Dermis blood vessel endothelial cell (primary cell): ENCODE data around the gene SPACA6. TPM values are rescaled to one million over a fixed set of nuclear protein-coding genes. Genes with fewer than 3 reads are reported as not detected.
"Not testable (repeated sequence)": the region's sequence is repeated elsewhere in the genome, so short reads cannot be mapped to it uniquely, and the experiment has no call there.

ENCODE experiments used
- DNase-seq: peaks from one replicate; pipeline ENCODE4 v3.0.0; 2010
- total RNA-seq: library from RNA; depleted of rRNA; stranded (reverse); fragments of >200 nt; gene quantifications from 2 replicates; pipeline ENCODE4 v1.2.3, GENCODE V29; 2014

Gene SPACA6
- total RNA-seq, 1 donor from 2014 or later = 12.9 TPM

DNA sequence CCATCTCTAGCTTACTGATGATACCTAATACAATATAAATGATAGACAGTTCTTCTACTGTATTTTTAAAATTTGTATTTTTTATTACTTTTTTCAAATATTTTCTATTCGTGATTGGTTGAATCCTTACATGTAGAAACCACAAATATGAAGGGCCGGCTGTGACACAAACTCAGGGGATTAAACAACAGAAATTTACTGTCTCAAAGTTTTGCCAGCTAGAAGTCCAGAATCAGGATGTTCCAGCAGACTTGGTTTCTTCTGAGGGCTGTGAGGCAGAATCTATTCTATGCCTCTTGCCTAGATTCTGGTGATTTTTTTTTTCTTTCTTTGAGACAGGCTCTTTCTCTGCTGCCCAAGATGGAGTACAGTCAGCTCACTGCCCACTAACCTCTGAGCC is 44.8 kb downstream of the SPACA6 start:
- DNase-seq = no peak

- not testable (repeated sequence) for DNase-seq
These were observed 45.4 kb downstream of the SPACA6 start for GRCh38 chr19:51738523-51738922.

GRCh38 chr19:51739466-51740213 is 46.5 kb downstream of the SPACA6 start:
- no peak for DNase-seq

- no peak for DNase-seq
These were observed 47.2 kb downstream of the SPACA6 start for GRCh38 chr19:51740356-51740755.

DNA sequence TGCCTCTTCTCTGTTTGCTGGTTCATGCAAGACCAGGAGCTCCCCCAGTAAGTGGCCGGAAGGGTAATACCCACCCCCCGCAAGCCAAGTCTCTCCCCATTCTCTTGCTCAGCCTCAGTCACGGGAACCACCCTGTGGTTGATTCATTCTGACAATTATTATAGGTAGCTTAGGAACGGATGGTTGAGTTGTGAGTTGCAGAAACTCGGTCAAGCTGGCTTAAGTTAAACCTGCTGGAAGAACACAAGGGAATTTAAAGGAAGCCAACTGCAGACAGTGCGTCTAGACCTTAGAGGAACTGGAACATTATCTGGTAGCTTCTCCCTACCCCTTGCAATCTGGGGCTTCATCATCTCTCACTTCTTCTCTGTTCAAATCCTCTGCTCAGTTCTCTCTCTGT is 49.7 kb downstream of the SPACA6 start:
- no peak for DNase-seq

- no peak for DNase-seq
These were observed 50.3 kb downstream of the SPACA6 start for GRCh38 chr19:51743405-51743804.

DNA sequence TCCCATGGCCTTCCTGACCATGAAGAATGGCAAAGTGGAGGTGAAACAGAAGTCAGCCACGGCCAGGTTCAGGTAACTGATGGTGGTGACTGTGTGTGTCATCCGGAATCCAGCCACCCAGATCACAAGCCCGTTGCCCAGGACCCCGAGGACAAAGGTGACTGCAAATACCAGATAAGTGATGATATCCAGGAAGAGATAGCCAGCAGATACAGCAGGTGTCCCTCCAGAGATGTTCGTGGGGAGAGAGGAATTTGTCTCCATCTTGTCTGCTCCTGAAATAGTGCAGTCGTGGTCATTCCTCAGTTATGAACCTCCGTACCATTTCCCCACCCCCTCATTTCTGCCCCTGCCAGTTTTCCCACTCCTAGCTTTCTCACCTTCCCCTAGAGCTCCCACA is 53.6 kb downstream of the SPACA6 start:
- DNase-seq = no peak

GRCh38 chr19:51749979-51750378 is 56.8 kb downstream of the SPACA6 start:
- DNase-seq = no peak

DNA sequence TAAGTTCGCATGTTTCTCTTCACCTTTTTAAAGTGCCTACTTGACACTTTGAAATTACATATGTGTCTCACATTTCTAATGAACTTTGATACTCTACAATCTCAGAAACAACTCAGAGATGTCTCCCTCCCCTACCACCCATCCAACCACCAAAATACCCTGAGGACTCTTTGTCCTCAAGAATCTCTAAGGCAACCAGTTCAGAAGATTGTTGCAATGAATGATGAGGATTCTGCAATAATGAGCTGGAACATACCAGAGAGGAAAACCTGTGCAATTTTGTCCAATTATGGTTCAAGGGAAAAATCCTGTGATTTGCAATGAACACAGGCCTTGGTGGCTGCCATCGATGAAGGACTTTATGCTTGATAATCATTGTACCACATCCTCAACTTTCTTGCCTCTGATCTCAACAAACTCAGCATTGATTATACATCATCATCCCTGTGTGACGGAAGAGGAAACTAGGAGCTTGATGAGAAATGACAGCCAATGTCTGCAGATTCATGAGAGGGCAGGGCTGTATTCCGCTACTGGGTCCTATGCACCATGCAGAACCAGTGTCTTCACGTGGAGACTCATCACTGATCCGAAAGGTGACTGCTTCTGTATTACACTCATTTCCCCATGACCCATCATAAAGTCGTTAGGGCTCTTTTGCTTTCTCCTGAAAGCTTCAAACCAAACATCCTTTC is 57.4 kb downstream of the SPACA6 start:
- no peak for DNase-seq

DNA sequence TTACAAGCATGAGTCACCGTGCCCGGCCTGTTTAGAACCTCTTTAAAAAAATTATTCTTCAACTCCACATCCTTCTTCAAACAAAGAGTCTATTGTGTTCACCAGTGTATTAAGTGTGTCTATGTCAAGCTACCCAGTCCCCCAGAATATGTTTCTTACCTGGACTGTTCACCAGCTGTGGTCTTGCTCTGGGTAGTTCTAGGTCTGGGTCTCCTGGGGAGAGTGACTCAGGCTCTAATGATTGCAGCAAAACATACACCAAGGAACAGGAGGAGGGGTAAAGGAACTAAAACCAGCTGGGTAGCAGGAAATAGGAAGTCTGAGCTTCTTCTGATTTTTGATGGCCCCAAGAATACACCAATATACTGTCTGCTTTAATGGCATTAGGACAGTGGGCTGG is 58.5 kb downstream of the SPACA6 start, which contains the start of gene FPR1:
Gene FPR1 (minus strand): TSS at position 224 of the 400 bp plus-strand sequence. CDS start 4,884 bp downstream, outside the sequence.
- DNase-seq = no peak

DNA sequence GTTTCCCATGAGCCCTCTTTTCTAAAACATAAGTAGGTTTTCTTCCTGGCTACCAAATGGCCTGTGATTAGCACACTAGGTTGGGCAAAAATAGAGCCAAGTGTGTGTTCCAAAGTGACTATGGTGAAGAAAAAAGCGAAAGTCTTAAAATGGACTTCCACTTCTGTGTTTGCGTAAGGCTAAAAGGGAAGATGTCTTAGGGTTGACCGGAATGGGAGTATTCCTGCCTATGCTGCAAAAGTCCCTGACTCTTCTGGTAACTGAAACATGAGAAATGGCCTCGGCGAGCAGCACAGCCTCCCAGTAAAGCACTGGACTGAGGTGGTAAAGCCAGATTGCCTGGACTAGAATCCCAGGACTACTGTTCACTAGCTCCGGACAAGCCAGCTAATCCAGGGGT is 61.0 kb downstream of the SPACA6 start:
- no peak for DNase-seq

DNA sequence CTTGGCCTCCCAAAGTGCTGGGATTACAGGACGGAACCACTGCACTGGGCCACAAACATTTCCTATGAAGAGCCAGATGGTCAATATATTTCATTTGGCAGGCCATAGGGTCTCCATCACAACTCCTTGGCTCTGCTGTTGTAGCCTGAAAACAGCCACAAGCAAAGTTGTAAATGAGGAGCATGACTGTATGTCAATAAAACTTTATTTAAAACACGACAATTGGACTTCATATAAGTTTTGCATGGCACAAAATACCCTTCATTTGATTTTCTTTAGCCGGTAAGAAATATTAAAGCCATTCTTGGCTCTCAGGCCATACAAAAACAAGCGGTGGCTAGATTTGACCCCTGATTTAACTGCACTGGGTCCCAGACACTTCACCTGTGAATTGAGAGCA is 61.6 kb downstream of the SPACA6 start:
- no peak for DNase-seq

Other genes with a start within 250 kb of the SPACA6 start
- gene SIGLEC8, start 234.9 kb upstream of the SPACA6 start, total RNA-seq = not detected in 2 replicates
- gene CEACAM18, start 214.8 kb upstream of the SPACA6 start, total RNA-seq = not detected in 2 replicates
- not detected in 2 replicates for gene SIGLEC12, start 191.5 kb upstream of the SPACA6 start, total RNA-seq
- gene SIGLEC6, start 161.7 kb upstream of the SPACA6 start, total RNA-seq = not detected in 2 replicates
- 4.3 and 8.3 TPM in 2 replicates for gene ZNF175, start 122.0 kb upstream of the SPACA6 start, total RNA-seq
- gene SIGLEC5, start 62.9 kb upstream of the SPACA6 start, total RNA-seq = not detected in 2 replicates
- not detected in 2 replicates for gene SIGLEC14, start 46.5 kb upstream of the SPACA6 start, total RNA-seq
- gene HAS1, start 30.7 kb downstream of the SPACA6 start, total RNA-seq = 0.14 and 0.17 TPM in 2 replicates
- not detected in 2 replicates for gene FPR1, start 58.5 kb downstream of the SPACA6 start, total RNA-seq
- not detected in 2 replicates for gene FPR2, start 67.8 kb downstream of the SPACA6 start, total RNA-seq
- gene FPR3, start 101.8 kb downstream of the SPACA6 start, total RNA-seq = not detected in 2 replicates
- 3.0 and 4.4 TPM in 2 replicates for gene ZNF577, start 194.6 kb downstream of the SPACA6 start, total RNA-seq
- gene ZNF649, start 211.7 kb downstream of the SPACA6 start, total RNA-seq = 6.5 and 9.2 TPM in 2 replicates
- 7.7 and 8.5 TPM in 2 replicates for gene ZNF613, start 234.1 kb downstream of the SPACA6 start, total RNA-seq